ENCODE results near the gene STRIP2. TPM values are rescaled to one million over a fixed set of nuclear protein-coding genes. Genes with fewer than 3 reads are reported as not detected.

STRIP2 gene
- total and polyA plus RNA-seq, 2 of the 13 experiments (the other 11 are each of a cell fraction or from before 2014, with no cell fraction given): 3.9 to 8.2 TPM

DNA sequence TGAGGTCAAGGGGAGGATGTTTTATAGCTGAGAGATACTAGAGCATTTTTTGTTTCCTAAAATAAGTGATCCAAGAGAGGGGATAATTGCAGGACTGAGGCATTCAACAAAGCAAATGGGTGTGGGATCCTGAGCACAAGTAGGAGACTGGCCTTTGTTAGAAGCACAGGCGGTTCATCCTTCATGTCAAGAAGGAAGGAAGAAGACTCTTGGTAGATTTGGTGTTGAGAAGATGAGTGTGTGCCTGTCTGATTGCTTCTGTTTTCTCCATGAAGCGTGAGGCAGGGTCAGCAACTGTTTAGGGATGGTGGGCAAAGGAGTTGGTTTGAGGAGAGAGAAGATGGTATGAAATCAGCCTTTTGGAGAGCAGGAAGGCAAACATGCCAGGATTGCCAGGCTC is 27.6 kb downstream of the STRIP2 start (continued):
- TF ChIP-seq, protein P1, sequence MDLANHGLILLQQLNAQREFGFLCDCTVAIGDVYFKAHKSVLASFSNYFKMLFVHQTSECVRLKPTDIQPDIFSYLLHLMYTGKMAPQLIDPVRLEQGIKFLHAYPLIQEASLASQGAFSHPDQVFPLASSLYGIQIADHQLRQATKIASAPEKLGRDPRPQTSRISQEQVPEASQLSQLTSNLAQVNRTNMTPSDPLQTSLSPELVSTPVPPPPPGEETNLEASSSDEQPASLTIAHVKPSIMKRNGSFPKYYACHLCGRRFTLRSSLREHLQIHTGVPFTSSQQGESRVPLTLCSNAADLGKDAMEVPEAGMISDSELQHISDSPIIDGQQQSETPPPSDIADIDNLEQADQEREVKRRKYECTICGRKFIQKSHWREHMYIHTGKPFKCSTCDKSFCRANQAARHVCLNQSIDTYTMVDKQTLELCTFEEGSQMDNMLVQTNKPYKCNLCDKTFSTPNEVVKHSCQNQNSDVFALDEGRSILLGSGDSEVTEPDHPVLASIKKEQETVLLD (CRISPR knock-in tag; IDR thresholded peaks at IDR 0.05; ENCODE audit: low read depth): no peak
- TF ChIP-seq ZNF263 (CRISPR knock-in tag; IDR thresholded peaks at IDR 0.05): no peak
- TF ChIP-seq SMC3 (IDR thresholded peaks at IDR 0.05; ENCODE audit: low read length): no peak

DNA sequence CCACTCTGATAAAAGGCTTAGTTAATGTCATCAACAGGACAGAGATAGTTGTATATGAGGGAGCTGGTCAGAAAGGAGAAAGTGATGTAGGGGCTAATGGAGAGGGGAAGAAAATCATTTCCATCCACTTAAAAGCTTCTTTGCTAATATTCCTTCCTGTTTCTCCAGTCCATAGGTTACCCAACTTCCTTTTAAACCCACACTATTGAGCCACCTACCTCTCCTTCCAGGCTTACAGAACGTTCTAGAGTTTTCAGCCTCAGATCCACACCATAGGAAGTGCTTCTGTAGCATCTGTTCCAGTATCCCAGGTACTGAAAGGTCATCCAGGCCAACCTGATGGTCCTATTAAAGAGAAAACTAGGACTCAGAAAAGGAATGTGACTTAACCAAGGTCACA is 28.2 kb downstream of the STRIP2 start:
- WGBS (ENCODE audit: low lambda C conversion rate): 78% methylated on average over 1 of the region's 1 CpG
- Histone ChIP-seq H3K27ac (ENCODE audit: extremely low read length, insufficient read depth, low read length) (no peak overlapping the region), H2AFZ (ENCODE audit: low read length) (no peak overlapping the region), H3K4me1 (ENCODE audit: insufficient read depth, low read length) (no peaks in the 10 kb centered on the region), H3K36me3 (replicated peaks in 1 of 2; ENCODE audit: control insufficient read depth in 1 of 2, insufficient read depth in 2 of 2, low read length in 2 of 2) (peaks cover 3 to 29% of the 10 kb centered on the region in 2 experiments), H3K4me2 (ENCODE audit: low read depth, low read length) (no peak overlapping the region), H3K79me2 (ENCODE audit: insufficient read depth, low read length) (no peaks in the 10 kb centered on the region), H3K27me3 (ENCODE audit: control insufficient read depth in 1 of 2, insufficient read depth in 2 of 2, low read length in 2 of 2) (no peaks in the 10 kb centered on the region), H3K9ac (ENCODE audit: insufficient read depth, low read depth, low read length) (no peak overlapping the region), H4K20me1 (ENCODE audit: insufficient read depth, low read length) (no peaks in the 10 kb centered on the region), H3K4me3 (replicated peaks in 1 of 3; ENCODE audit: insufficient read depth in 1 of 3, low read depth in 2 of 3, low read length in 3 of 3) (no peak overlapping the region), H3K9me3 (ENCODE audit: low read length) (no peaks in the 10 kb centered on the region)
- TF ChIP-seq SRSF1 (optimal IDR thresholded peaks at IDR 0.05; ENCODE audit: low read depth, low read length): no peak
- TF ChIP-seq SIN3B (IDR thresholded peaks at IDR 0.05; ENCODE audit: low read length): no peak
- no peak for TF ChIP-seq FOXO1 (CRISPR knock-in tag; IDR thresholded peaks at IDR 0.05)
- TF ChIP-seq CC2D1A (CRISPR knock-in tag; IDR thresholded peaks at IDR 0.05): no peak
- no peak for TF ChIP-seq RFX3 (CRISPR knock-in tag; IDR thresholded peaks at IDR 0.05)
- TF ChIP-seq, protein P2, sequence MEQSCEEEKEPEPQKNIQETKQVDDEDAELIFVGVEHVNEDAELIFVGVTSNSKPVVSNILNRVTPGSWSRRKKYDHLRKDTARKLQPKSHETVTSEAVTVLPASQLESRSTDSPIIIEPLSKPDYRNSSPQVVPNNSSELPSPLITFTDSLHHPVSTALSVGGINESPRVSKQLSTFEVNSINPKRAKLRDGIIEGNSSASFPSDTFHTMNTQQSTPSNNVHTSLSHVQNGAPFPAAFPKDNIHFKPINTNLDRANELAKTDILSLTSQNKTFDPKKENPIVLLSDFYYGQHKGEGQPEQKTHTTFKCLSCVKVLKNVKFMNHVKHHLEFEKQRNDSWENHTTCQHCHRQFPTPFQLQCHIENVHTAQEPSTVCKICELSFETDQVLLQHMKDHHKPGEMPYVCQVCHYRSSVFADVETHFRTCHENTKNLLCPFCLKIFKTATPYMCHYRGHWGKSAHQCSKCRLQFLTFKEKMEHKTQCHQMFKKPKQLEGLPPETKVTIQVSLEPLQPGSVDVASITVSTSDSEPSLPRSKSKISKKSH (CRISPR knock-in tag; IDR thresholded peaks at IDR 0.05; ENCODE audit: borderline replicate concordance): no peak
- TF ChIP-seq, protein P3, sequence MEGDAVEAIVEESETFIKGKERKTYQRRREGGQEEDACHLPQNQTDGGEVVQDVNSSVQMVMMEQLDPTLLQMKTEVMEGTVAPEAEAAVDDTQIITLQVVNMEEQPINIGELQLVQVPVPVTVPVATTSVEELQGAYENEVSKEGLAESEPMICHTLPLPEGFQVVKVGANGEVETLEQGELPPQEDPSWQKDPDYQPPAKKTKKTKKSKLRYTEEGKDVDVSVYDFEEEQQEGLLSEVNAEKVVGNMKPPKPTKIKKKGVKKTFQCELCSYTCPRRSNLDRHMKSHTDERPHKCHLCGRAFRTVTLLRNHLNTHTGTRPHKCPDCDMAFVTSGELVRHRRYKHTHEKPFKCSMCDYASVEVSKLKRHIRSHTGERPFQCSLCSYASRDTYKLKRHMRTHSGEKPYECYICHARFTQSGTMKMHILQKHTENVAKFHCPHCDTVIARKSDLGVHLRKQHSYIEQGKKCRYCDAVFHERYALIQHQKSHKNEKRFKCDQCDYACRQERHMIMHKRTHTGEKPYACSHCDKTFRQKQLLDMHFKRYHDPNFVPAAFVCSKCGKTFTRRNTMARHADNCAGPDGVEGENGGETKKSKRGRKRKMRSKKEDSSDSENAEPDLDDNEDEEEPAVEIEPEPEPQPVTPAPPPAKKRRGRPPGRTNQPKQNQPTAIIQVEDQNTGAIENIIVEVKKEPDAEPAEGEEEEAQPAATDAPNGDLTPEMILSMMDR (CRISPR knock-in tag; IDR thresholded peaks at IDR 0.05): no peak
- no peak for TF ChIP-seq PPARG (CRISPR knock-in tag; conservative IDR thresholded peaks at IDR 0.05)
- FAIRE-seq (no peak), ATAC-seq (no peak), DNase-seq (ENCODE audit: low spot score) (no peak)
- ChIA-PET CTCF (ENCODE audit: low intra/inter-chr PET ratio, low total read pairs) (no interaction called here), POLR2A (no interaction called here)
- no TSS peak for BruUV-seq (replicated peaks)
- in situ Hi-C loops (cut with HindIII; ENCODE audit: extremely low pct_ligation_motif_present, low pct_unique_long_range_greater_than_20kb) (loop anchor here (5.0 kb wide), 1 partner anchor 95 kb away; no protein-coding TSS in a partner anchor), intact Hi-C loops (cut with micrococcal nuclease; ENCODE audit: unreplicated experiment) (no loop called here)
